Measurements from ENCODE around the gene PRCD.

PRCD gene

GRCh38 chr17:76551685-76552084 is 11.8 kb downstream of the PRCD start:
- no peak for TF ChIP-seq CTCF (IDR thresholded peaks at IDR 0.05)

GRCh38 chr17:76553178-76553908 is 13.5 kb downstream of the PRCD start:
- TF ChIP-seq CTCF (IDR thresholded peaks at IDR 0.05) = no peak

- no peak for TF ChIP-seq CTCF (IDR thresholded peaks at IDR 0.05)
These were observed 14.3 kb downstream of the PRCD start for GRCh38 chr17:76554131-76554530.

- no peak for TF ChIP-seq CTCF (IDR thresholded peaks at IDR 0.05)
These were observed 17.0 kb downstream of the PRCD start for GRCh38 chr17:76556765-76557367.

GRCh38 chr17:76557368-76558197 is 17.7 kb downstream of the PRCD start:
- TF ChIP-seq CTCF (IDR thresholded peaks at IDR 0.05) = no peak

GRCh38 chr17:76558198-76559095 is 18.6 kb downstream of the PRCD start:
- peak; percentile 77 for TF ChIP-seq CTCF (IDR thresholded peaks at IDR 0.05)
